Upper lobe of left lung (tissue), 6 donors: ENCODE measurements around the gene NOBOX. TPM values are rescaled to one million over a fixed set of nuclear protein-coding genes. Genes with fewer than 3 reads are reported as not detected.

ENCODE experiments used
- small RNA-seq, 4 donors: library from RNA; depleted of rRNA; stranded (forward); fragments of <200 nt; gene quantifications; one replicate each; pipeline ENCODE3, GENCODE V24; 2016
- total RNA-seq, 6 donors: library from RNA; depleted of rRNA in 4 of 6; stranded (reverse); fragments of >200 nt in 4 of 6; gene quantifications; one replicate each; pipeline versions ENCODE4 v1.1.0 to v1.2.1, GENCODE V29; 2016 to 2021
- donor health status: DM: no; HTN: no; CAD: no; lungs with moderate emphysema.
- donor health status: DM: no; HTN: yes; CAD: no; lungs with severe emphysema.

NOBOX gene
- total RNA-seq, 6 donors from 2014 or later: not detected

Small RNA genes within 50 kb of the gene (small RNA-seq; reads per million reads assigned to genes)
- gene RNU6ATAC40P: 0 reads per million in 4 donors

Other genes with a start within 250 kb of the NOBOX start
- gene CTAGE4, start 220.2 kb downstream of the NOBOX start, total RNA-seq: 10 to 100 TPM in 2 of 6 donors, 1 to 10 TPM in 4; 3.0 to 19.2 (median 7.3) TPM
- 10 to 100 TPM in 2 of 6 donors, 1 to 10 TPM in 4; 3.9 to 21.3 (median 8.3) TPM for gene ARHGEF35, start 207.9 kb downstream of the NOBOX start, total RNA-seq
- gene OR2A42, start 164.1 kb downstream of the NOBOX start, total RNA-seq: under 1 TPM in 3 of 6 donors, not detected in 3; 0.09 to 0.46 (median 0.10) TPM
- gene OR2A7, start 138.9 kb downstream of the NOBOX start, total RNA-seq: 10 to 100 TPM in 1 of 6 donors, 1 to 10 TPM in 5; 4.5 to 12.0 (median 8.2) TPM
- 1 to 10 TPM in 5 of 6 donors, not detected in 1; 1.5 to 7.3 (median 2.5) TPM for gene CTAGE8, start 134.4 kb downstream of the NOBOX start, total RNA-seq
- gene OR2A1, start 91.3 kb downstream of the NOBOX start, total RNA-seq: under 1 TPM in 3 of 6 donors, not detected in 3; 0.10 to 0.46 (median 0.14) TPM
- 10 to 100 TPM; 22.0 to 54.2 (median 29.2) TPM for gene ARHGEF5, start 48.3 kb downstream of the NOBOX start, total RNA-seq